ENCODE measurements around the gene B3GNT9.

DNA sequence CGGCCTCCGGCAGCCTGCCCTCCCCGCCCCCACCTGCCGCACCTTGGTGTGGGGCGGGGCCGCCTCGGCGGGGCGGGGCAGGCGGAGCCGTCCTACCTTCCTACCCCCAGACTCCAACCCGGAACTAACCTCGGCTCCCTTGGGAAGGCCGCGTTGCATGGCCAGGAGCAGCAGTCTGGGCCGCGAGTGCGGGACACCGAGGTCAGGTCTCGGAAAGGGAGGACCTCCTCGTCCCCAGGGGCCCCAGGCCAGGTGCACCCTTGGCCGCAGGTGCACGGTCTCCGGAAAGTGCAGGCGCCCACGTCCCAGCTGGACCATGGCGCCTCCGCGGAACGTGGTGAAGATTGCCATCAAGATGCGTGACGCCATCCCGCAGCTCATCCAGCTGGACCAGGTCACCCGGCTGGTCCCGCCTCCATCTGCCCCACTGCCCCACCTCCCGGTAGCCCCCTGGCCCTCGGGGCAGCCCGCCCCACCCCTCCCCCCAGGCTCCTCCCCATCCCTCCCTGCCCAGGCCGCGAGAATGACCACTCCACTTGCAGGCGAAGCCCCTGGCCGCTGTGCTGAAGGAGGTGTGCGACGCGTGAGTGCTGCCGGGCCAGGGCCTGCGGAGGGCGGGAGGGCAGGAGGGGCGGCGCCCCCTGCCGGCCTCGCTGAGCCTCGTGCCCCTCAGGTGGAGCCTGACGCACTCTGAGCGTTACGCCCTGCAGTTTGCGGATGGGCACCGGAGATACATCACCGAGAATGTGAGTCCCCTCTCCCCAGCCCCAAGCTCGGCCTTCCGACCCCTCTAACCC, 48.4 kb upstream of the B3GNT9 start, which contains the start of gene ELMO3:
- TF ChIP-seq, protein P1, sequence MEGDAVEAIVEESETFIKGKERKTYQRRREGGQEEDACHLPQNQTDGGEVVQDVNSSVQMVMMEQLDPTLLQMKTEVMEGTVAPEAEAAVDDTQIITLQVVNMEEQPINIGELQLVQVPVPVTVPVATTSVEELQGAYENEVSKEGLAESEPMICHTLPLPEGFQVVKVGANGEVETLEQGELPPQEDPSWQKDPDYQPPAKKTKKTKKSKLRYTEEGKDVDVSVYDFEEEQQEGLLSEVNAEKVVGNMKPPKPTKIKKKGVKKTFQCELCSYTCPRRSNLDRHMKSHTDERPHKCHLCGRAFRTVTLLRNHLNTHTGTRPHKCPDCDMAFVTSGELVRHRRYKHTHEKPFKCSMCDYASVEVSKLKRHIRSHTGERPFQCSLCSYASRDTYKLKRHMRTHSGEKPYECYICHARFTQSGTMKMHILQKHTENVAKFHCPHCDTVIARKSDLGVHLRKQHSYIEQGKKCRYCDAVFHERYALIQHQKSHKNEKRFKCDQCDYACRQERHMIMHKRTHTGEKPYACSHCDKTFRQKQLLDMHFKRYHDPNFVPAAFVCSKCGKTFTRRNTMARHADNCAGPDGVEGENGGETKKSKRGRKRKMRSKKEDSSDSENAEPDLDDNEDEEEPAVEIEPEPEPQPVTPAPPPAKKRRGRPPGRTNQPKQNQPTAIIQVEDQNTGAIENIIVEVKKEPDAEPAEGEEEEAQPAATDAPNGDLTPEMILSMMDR (IDR thresholded peaks at IDR 0.05): peak in 3 of 6 experiments; percentile 14 to 53 (median 28)
- TF ChIP-seq POLR2A (IDR thresholded peaks at IDR 0.05): no peak
